GM12872 (cell line): ENCODE data around the gene ANKRD44.

ENCODE experiments used
- CTCF ChIP-seq: IDR thresholded peaks from 3 replicates; pipeline ENCODE4 v1.5.1; 2011; ENCODE audit warnings: low read depth, mild to moderate bottlenecking, low read length, moderate library complexity; ENCODE audit not compliant: insufficient read depth

ANKRD44 gene

GRCh38 chr2:197204519-197205250, 105.9 kb downstream of the ANKRD44 start:
- TF ChIP-seq CTCF = no peak

- TF ChIP-seq CTCF = no peak
Observed at GRCh38 chr2:197201874-197202273, 108.7 kb downstream of the ANKRD44 start.

- TF ChIP-seq CTCF = no peak
Observed at GRCh38 chr2:197200762-197201058, 109.9 kb downstream of the ANKRD44 start.

- no peak for TF ChIP-seq CTCF
Observed at GRCh38 chr2:197200051-197200761, 110.4 kb downstream of the ANKRD44 start.

GRCh38 chr2:197198890-197199289, 111.7 kb downstream of the ANKRD44 start:
- no peak for TF ChIP-seq CTCF

- no peak for TF ChIP-seq CTCF
Observed at GRCh38 chr2:197197895-197198311, 112.7 kb downstream of the ANKRD44 start.

GRCh38 chr2:197196541-197197180, 113.9 kb downstream of the ANKRD44 start:
- no peak for TF ChIP-seq CTCF
